ENCODE data around the gene ATP10A. TPM values are rescaled to one million over a fixed set of nuclear protein-coding genes. Genes with fewer than 3 reads are reported as not detected.

ATP10A gene
- total and polyA plus RNA-seq, 3 experiments from 2014 or later, result 8.2 to 28.9 (median 24.0) TPM

DNA sequence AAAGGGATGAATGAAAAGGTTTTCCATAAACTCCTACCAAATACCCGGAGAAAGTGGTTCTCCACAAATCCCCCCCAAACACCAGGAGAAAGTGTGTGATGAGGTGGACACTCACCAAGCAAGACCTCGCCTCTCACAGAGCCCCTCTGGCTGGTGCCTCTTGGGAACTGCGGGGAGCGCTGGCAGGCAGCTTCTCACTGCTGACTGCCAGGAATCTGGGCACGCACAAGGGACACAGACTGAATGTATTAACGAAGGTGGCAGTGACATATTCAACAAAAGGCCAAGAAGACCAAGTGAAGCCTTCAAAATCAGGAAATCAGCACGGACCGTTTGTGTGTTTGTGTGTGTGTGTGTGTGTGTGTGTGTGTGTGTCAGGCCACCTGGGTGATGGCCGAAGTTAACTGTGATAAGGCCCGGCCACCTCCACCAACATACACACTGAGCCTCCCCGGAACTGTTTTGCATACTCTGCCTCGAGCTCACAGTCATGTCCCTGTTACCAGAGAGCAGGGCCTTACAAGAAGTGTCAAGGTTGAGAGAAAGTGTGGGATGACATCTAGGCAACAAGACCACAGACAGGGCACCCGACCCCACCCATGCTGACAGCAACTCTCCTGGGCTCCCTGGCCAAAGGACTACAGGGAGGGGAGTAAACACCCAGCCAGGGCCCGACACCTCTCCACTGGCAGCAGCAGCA is 18.0 kb downstream of the ATP10A start:
- no peak overlapping the region for H3K4me3 ChIP-seq (ENCODE audit: low read length)
- no peak for DNase-seq
- ChIA-PET POLR2A (no interaction called here), CTCF (interaction anchor here (5.2 kb wide), 1 partner anchor 15 kb away, joined by 31 read pairs; no protein-coding TSS in a partner anchor)
- H3K4me1 ChIP-seq (ENCODE audit: insufficient read depth, low read length), result peaks cover 56% of the 10 kb centered on the region
- no peaks in the 10 kb centered on the region for H3K27me3 ChIP-seq (ENCODE audit: insufficient read depth, low read length, poor library complexity, severe bottlenecking)
- peaks cover 0 to 19% (median 0%) of the 10 kb centered on the region in 3 donors for H3K36me3 Mint-ChIP-seq
- H3K27me3 Mint-ChIP-seq, result no peaks in the 10 kb centered on the region
- peaks cover 0 to 2% (median 0%) of the 10 kb centered on the region in 5 donors for H3K9me3 Mint-ChIP-seq
- no peaks in the 10 kb centered on the region for H3K9me3 ChIP-seq (ENCODE audit: low read length)
- H3K4me1 Mint-ChIP-seq, result peaks cover 47 to 70% (median 57%) of the 10 kb centered on the region in 3 donors
- H3K27ac Mint-ChIP-seq, result peak overlapping the region in 7 of 8 donors; percentile 21 to 97 (median 73)
- H3K36me3 ChIP-seq (ENCODE audit: insufficient read depth, low read length), result no peaks in the 10 kb centered on the region
- peak overlapping the region in 1 of 7 donors; percentile 69 for H3K4me3 Mint-ChIP-seq
- H3K27ac ChIP-seq (ENCODE audit: low read depth, low read length), result no peak overlapping the region

DNA sequence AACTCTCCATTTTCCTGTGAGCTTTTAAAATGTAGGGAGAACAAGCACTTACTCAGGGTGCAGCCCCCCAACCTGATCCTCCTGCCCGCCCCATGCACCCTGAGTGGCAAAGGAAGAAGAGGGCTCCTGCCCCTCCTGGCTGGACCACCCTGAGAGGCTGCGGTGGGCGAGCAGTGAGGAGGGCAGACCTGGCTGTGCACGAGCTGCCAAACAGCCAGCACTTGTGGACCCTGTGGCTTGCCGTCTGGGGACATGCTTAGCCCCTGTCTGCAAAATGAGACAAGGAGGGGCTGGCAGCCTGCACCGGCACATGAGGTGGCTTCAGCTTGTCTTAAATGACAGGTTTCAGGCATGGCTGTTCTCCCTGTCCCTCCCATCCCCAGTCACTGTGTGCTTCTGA is 18.6 kb downstream of the ATP10A start:
- no peaks in the 10 kb centered on the region for H3K36me3 ChIP-seq (ENCODE audit: insufficient read depth, low read length)
- Mint-ChIP-seq H3K36me3 (peaks cover 0 to 24% (median 0%) of the 10 kb centered on the region in 3 donors), H3K9me3 (peaks cover 0 to 2% (median 0%) of the 10 kb centered on the region in 5 donors), H3K27me3 (no peaks in the 10 kb centered on the region), H3K4me3 (no peak overlapping the region), H3K27ac (peak overlapping the region in 1 of 8 donors; percentile 73), H3K4me1 (peaks cover 43 to 66% (median 51%) of the 10 kb centered on the region in 3 donors)
- POLR2A ChIA-PET, result no interaction called here
- no peaks in the 10 kb centered on the region for H3K9me3 ChIP-seq (ENCODE audit: low read length)
- H3K27ac ChIP-seq (ENCODE audit: low read depth, low read length), result no peak overlapping the region
- CTCF ChIA-PET, result no interaction called here
- no peaks in the 10 kb centered on the region for H3K27me3 ChIP-seq (ENCODE audit: insufficient read depth, low read length, poor library complexity, severe bottlenecking)
- H3K4me3 ChIP-seq (ENCODE audit: low read length), result no peak overlapping the region
- H3K4me1 ChIP-seq (ENCODE audit: insufficient read depth, low read length), result peaks cover 50% of the 10 kb centered on the region
- DNase-seq, result no peak

DNA sequence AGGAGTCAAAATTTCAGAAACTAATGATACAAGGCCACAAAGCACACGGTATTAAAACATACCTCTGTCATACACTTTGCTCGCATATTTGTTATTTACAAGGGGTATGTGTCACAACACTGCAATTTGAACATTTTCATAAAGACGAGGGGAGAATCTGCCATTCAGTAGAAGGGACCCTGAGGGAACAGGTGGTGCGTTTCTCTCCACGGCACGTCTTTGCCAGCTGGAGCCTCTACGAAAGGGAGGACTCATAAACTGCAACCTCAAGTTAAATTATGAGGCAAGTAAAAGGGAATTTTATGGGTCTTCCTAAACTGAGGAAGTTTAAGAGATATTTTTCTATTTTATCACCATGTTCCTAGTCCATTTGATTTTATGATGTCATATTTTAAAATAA is 19.1 kb downstream of the ATP10A start:
- no peaks in the 10 kb centered on the region for H3K36me3 ChIP-seq (ENCODE audit: insufficient read depth, low read length)
- Mint-ChIP-seq H3K27me3 (no peaks in the 10 kb centered on the region), H3K4me1 (peaks cover 43 to 65% (median 46%) of the 10 kb centered on the region in 3 donors), H3K9me3 (peaks cover 0 to 2% (median 0%) of the 10 kb centered on the region in 5 donors), H3K27ac (peak overlapping the region in 1 of 8 donors; percentile 40), H3K4me3 (peak overlapping the region in 1 of 7 donors; percentile 18), H3K36me3 (peaks cover 0 to 26% (median 0%) of the 10 kb centered on the region in 3 donors)
- ChIA-PET POLR2A (no interaction called here), CTCF (no interaction called here)
- H3K27ac ChIP-seq (ENCODE audit: low read depth, low read length), result no peak overlapping the region
- DNase-seq, result no peak
- no peaks in the 10 kb centered on the region for H3K27me3 ChIP-seq (ENCODE audit: insufficient read depth, low read length, poor library complexity, severe bottlenecking)
- H3K4me1 ChIP-seq (ENCODE audit: insufficient read depth, low read length), result peaks cover 45% of the 10 kb centered on the region
- no peaks in the 10 kb centered on the region for H3K9me3 ChIP-seq (ENCODE audit: low read length)
- H3K4me3 ChIP-seq (ENCODE audit: low read length), result no peak overlapping the region

DNA sequence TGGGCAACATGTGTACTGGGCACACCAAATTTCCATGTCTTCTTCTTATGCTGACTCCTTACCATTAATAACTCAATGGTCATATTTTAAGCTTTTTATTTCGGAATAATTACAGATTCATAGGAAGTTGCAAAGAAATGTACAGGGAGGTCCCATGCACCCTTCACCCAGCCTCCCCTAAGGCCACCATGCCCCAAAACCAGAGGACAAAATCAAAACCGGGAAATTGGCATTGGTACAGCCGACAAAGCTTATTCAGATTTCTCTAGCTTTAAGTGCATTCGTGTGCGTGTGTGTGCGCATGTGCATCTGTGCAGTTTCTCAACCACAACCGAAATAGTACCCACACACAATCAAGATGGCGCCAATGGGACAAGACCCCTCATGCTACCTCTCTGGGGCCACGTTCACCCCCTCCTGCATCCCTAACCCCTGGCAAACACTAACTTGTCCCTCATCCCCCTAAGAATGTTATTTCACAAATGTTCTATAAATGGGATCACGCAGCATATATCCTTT is 23.4 kb downstream of the ATP10A start:
- H3K36me3 Mint-ChIP-seq, result peaks cover 0 to 26% (median 0%) of the 10 kb centered on the region in 3 donors
- no peaks in the 10 kb centered on the region for H3K9me3 ChIP-seq (ENCODE audit: low read length)
- H3K9me3 Mint-ChIP-seq, result peaks cover 0 to 2% (median 0%) of the 10 kb centered on the region in 5 donors
- H3K4me3 Mint-ChIP-seq, result no peak overlapping the region
- DNase-seq, result no peak
- H3K27ac Mint-ChIP-seq, result no peak overlapping the region
- CTCF ChIA-PET, result no interaction called here
- H3K36me3 ChIP-seq (ENCODE audit: insufficient read depth, low read length), result no peaks in the 10 kb centered on the region
- no peaks in the 10 kb centered on the region for H3K27me3 Mint-ChIP-seq
- POLR2A ChIA-PET, result no interaction called here
- H3K4me1 ChIP-seq (ENCODE audit: insufficient read depth, low read length), result peaks cover 20% of the 10 kb centered on the region
- H3K27me3 ChIP-seq (ENCODE audit: insufficient read depth, low read length, poor library complexity, severe bottlenecking), result no peaks in the 10 kb centered on the region
- H3K4me1 Mint-ChIP-seq, result peaks cover 26 to 54% (median 27%) of the 10 kb centered on the region in 3 donors
- no peak overlapping the region for H3K27ac ChIP-seq (ENCODE audit: low read depth, low read length)
- no peak overlapping the region for H3K4me3 ChIP-seq (ENCODE audit: low read length)

DNA sequence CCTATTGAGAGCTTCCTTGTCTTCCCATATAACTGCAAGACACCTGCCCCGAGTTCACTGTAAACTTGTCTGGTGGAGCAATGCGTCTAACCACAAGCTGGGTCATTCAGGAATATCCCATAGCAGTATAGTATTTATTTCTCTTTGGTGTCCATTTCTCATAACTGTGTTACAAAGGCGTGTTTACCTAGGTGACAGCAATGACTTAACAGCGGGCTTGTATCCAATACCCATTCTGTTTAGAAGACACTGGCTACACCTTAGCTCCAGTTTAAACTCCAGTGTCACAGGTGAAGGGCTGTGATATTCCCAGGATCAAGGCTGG is 24.3 kb downstream of the ATP10A start:
- CTCF ChIA-PET, result interaction anchor here (1.2 kb wide), 1 partner anchor 95 kb away, joined by 4 read pairs; no protein-coding TSS in a partner anchor
- H3K4me1 Mint-ChIP-seq, result peaks cover 24 to 55% (median 27%) of the 10 kb centered on the region in 3 donors
- POLR2A ChIA-PET, result no interaction called here

DNA sequence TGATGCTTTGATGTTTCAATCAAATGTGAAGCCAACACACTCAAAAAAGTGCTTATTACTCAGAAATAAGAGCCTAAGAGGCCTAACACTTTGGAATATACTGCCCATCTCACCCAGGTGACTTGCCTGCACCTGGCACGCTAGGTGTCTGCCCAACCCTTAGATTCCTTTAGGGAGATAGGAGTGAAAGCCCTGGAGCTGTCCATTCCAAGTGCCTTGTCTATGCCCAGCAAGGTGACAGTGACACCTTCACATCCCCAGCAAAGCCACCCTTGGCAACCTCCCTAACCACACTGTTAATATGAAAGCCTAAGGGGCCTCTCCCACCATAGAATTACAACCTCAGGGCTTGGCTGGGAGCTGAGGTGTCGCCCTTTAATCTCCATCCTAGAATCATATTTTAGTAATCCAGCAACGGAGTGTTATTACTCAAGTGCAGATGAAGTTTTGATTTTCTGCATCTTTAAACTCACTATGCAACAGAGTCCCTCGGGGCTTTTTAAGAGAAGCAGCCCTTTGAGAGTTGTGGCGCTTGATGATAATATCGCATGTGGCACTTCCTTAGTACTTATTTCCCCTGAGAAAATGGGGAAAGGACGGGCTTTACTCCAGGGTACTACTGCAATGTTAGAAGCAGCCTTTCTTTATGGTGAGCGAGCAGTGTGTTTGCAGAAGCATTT is 24.8 kb downstream of the ATP10A start:
- peak overlapping the region in 2 of 8 donors; percentile 22 to 66 for H3K27ac Mint-ChIP-seq

More for the DNA sequence above, 24.3 kb downstream of the ATP10A start:
- peaks cover 21% of the 10 kb centered on the region for H3K4me1 ChIP-seq (ENCODE audit: insufficient read depth, low read length)
- no peaks in the 10 kb centered on the region for H3K9me3 ChIP-seq (ENCODE audit: low read length)
- DNase-seq, result no peak
- no peak overlapping the region for H3K27ac ChIP-seq (ENCODE audit: low read depth, low read length)
- Mint-ChIP-seq H3K27ac (no peak overlapping the region), H3K9me3 (peaks cover 0 to 2% (median 0%) of the 10 kb centered on the region in 5 donors), H3K4me3 (no peak overlapping the region), H3K27me3 (no peaks in the 10 kb centered on the region), H3K36me3 (peaks cover 0 to 26% (median 0%) of the 10 kb centered on the region in 3 donors)
- H3K4me3 ChIP-seq (ENCODE audit: low read length), result no peak overlapping the region
- H3K36me3 ChIP-seq (ENCODE audit: insufficient read depth, low read length), result no peaks in the 10 kb centered on the region
- H3K27me3 ChIP-seq (ENCODE audit: insufficient read depth, low read length, poor library complexity, severe bottlenecking), result no peaks in the 10 kb centered on the region

DNA sequence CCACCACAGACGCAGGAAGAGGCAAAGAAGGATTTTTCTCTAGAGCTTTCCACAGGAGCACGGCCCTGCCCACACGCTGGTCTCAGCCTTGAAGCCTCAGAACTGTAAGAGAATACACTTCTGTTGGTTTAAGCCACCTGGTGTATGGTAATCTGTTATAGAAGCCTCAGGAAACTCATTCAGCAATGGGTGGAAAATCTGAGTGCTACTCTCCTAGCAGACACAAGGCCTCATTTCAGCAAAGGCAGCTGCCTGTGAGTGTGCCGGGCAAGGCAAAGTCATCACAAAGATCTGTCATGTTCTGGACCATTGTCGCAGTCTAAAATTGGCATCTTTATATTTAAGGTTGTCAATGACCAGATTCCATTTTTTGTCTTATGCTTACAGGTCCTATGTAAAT is 31.0 kb downstream of the ATP10A start:
- H3K4me3 Mint-ChIP-seq, result no peak overlapping the region
- no peak overlapping the region for H3K27ac Mint-ChIP-seq
- POLR2A ChIA-PET, result no interaction called here

More for the DNA sequence above, 24.8 kb downstream of the ATP10A start:
- peaks cover 21% of the 10 kb centered on the region for H3K4me1 ChIP-seq (ENCODE audit: insufficient read depth, low read length)
- Mint-ChIP-seq H3K4me3 (no peak overlapping the region), H3K27me3 (no peaks in the 10 kb centered on the region), H3K4me1 (peaks cover 21 to 55% (median 24%) of the 10 kb centered on the region in 3 donors), H3K9me3 (peaks cover 0 to 2% (median 0%) of the 10 kb centered on the region in 5 donors), H3K36me3 (peaks cover 0 to 24% (median 0%) of the 10 kb centered on the region in 3 donors)
- H3K27ac ChIP-seq (ENCODE audit: low read depth, low read length), result no peak overlapping the region
- ChIA-PET CTCF (interaction anchor here (1.2 kb wide), 1 partner anchor 95 kb away, joined by 4 read pairs; no protein-coding TSS in a partner anchor), POLR2A (no interaction called here)
- DNase-seq, result no peak
- no peak overlapping the region for H3K4me3 ChIP-seq (ENCODE audit: low read length)
- no peaks in the 10 kb centered on the region for H3K36me3 ChIP-seq (ENCODE audit: insufficient read depth, low read length)
- H3K27me3 ChIP-seq (ENCODE audit: insufficient read depth, low read length, poor library complexity, severe bottlenecking), result no peaks in the 10 kb centered on the region
- H3K9me3 ChIP-seq (ENCODE audit: low read length), result no peaks in the 10 kb centered on the region

More for the DNA sequence above, 31.0 kb downstream of the ATP10A start:
- Mint-ChIP-seq H3K36me3 (peaks cover 0 to 24% (median 5%) of the 10 kb centered on the region in 3 donors), H3K27me3 (no peaks in the 10 kb centered on the region), H3K9me3 (peaks cover 0 to 2% (median 0%) of the 10 kb centered on the region in 5 donors), H3K4me1 (peaks cover 23 to 45% (median 24%) of the 10 kb centered on the region in 3 donors)
- Histone ChIP-seq H3K9me3 (ENCODE audit: low read length) (no peaks in the 10 kb centered on the region), H3K36me3 (ENCODE audit: insufficient read depth, low read length) (no peaks in the 10 kb centered on the region), H3K27me3 (ENCODE audit: insufficient read depth, low read length, poor library complexity, severe bottlenecking) (no peaks in the 10 kb centered on the region), H3K4me1 (ENCODE audit: insufficient read depth, low read length) (peaks cover 14% of the 10 kb centered on the region), H3K4me3 (ENCODE audit: low read length) (no peak overlapping the region), H3K27ac (ENCODE audit: low read depth, low read length) (no peak overlapping the region)
- no peak for DNase-seq
- CTCF ChIA-PET, result interaction anchor here (1.3 kb wide), 1 partner anchor 30 kb away, joined by 3 read pairs; no protein-coding TSS in a partner anchor
